Stimulated activated CD4-positive, alpha-beta T cell treated with anti-CD3 and anti-CD28 coated beads, Interleukin-4, amount 100 ng/mL, for 48 hours (primary cell): ENCODE data around the gene AMBN.
"Not testable (repeated sequence)": the region's sequence is repeated elsewhere in the genome, so short reads cannot be mapped to it uniquely, and the experiment has no call there.

Source experiments
- DNase-seq, 2 donors: peaks; one replicate each; pipeline ENCODE4 v3.0.0-alpha.2; 2020; ENCODE audit warnings: low read depth in 2 of 2

AMBN gene

GRCh38 chr4:70607334-70607853 lies 15.3 kb downstream of the AMBN start:
- no peak for DNase-seq

- DNase-seq = no peak
These were observed 16.3 kb downstream of the AMBN start for GRCh38 chr4:70608324-70608723.

- no peak for DNase-seq
These were observed 21.5 kb downstream of the AMBN start for GRCh38 chr4:70613306-70614183.

GRCh38 chr4:70614184-70614555 lies 22.1 kb downstream of the AMBN start:
- DNase-seq = no peak

- DNase-seq = no peak
These were observed 27.2 kb downstream of the AMBN start for GRCh38 chr4:70619288-70619687.

GRCh38 chr4:70619778-70620177 lies 27.7 kb downstream of the AMBN start:
- DNase-seq = no peak

- no peak for DNase-seq
These were observed 31.3 kb downstream of the AMBN start for GRCh38 chr4:70623323-70623722.

GRCh38 chr4:70624226-70624793 lies 32.3 kb downstream of the AMBN start:
- DNase-seq = no peak

- no peak for DNase-seq
These were observed 35.6 kb downstream of the AMBN start for GRCh38 chr4:70627620-70628019.

- DNase-seq = no peak
These were observed 36.4 kb downstream of the AMBN start, which contains the start of gene ENAM for GRCh38 chr4:70628444-70628843. Gene ENAM (plus strand): TSS chr4:70628744. CDS start chr4:70629501, 757 bp downstream.

- no peak for DNase-seq
These were observed 37.5 kb downstream of the AMBN start for GRCh38 chr4:70629469-70630090.

- DNase-seq = no peak
These were observed 38.1 kb downstream of the AMBN start for GRCh38 chr4:70630162-70630561.

GRCh38 chr4:70632028-70632427 lies 40.0 kb downstream of the AMBN start:
- no peak for DNase-seq

- DNase-seq = no peak
These were observed 42.4 kb downstream of the AMBN start for GRCh38 chr4:70634482-70634881.

- no peak for DNase-seq
These were observed 45.3 kb downstream of the AMBN start for GRCh38 chr4:70637239-70637913.

- DNase-seq = no peak
These were observed 48.1 kb downstream of the AMBN start for GRCh38 chr4:70640192-70640591.

GRCh38 chr4:70650741-70651140 lies 58.7 kb downstream of the AMBN start:
- DNase-seq = not testable (repeated sequence)

GRCh38 chr4:70651864-70652506 lies 59.9 kb downstream of the AMBN start:
- DNase-seq = no peak

GRCh38 chr4:70654605-70655011 lies 62.6 kb downstream of the AMBN start:
- no peak for DNase-seq
